K562 (cell line): Measurements from ENCODE around the gene ARMC9. TPM values are rescaled to one million over a fixed set of nuclear protein-coding genes. Genes with fewer than 3 reads are reported as not detected.

Source experiments
- ATAC-seq: fragments of 200-7000 bp; cut with Tn5 transposase; 3 replicates; pipeline ENCODE4 v1.9.1; 2020; ENCODE audit warnings: moderate library complexity
- BruUV-seq: library from RNA; stranded (reverse); fragments of 400-500 nt; replicated peaks from 2 replicates; lab custom pipeline; 2021; lab: Mats Ljungman, UMichigan
- CTCF ChIA-PET: fragments of 300-600 bp; formaldehyde crosslinking; extraction: SDS; loops from one replicate; lab custom pipeline; 2021; ENCODE audit warnings: low intra/inter-chr PET ratio; lab: Yijun Ruan, JAX
- POLR2A ChIA-PET: fragments of 300-600, 350-650 bp; sonication (Branson Sonifier 250); formaldehyde crosslinking; extraction: SDS; loops from one replicate; lab custom pipeline; 2021; ENCODE audit warnings: antibody characterized with exemption, inconsistent platforms; lab: Yijun Ruan, JAX
- DNase-seq, 4 experiments: peaks; one replicate each; pipeline versions ENCODE4 v3.0.0 to v3.0.0-alpha.2; 2011 to 2018; ENCODE audit warnings: low spot score in 3 of 4, mixed read lengths in 3 of 4; ENCODE audit errors: extremely low read depth in 1 of 4
- FAIRE-seq: peaks from 2 replicates; lab custom pipeline; 2011; peaks lifted over from hg19 to GRCh38; lab: Jason Lieb, UNC
- H2AFZ ChIP-seq: 2 replicates; pipeline ENCODE4 v1.6.0; 2011; ENCODE audit warnings: low read depth, low read length, control low read depth, inconsistent platforms
- H3K27ac ChIP-seq: fragments of 200-600 bp; 3 replicates; pipeline ENCODE4 v1.8.0; 2011; ENCODE audit warnings: low read depth, mild to moderate bottlenecking, control low read depth, inconsistent platforms, low read length, moderate library complexity, mixed read lengths; ENCODE audit errors: extremely low read depth
- H3K27me3 ChIP-seq, 2 experiments: fragments of 300-600 bp in 1 of 2; 2 replicates in 1 of 2; 3 replicates in 1 of 2; pipeline versions ENCODE4 v1.6.0 to v1.8.0; 2011; ENCODE audit warnings: inconsistent platforms in 2 of 2, low read length in 2 of 2, mild to moderate bottlenecking in 1 of 2, mixed read lengths in 1 of 2, moderate library complexity in 1 of 2; ENCODE audit not compliant: control insufficient read depth in 2 of 2, insufficient read depth in 2 of 2
- H3K36me3 ChIP-seq: fragments of 300-600 bp; 3 replicates; pipeline ENCODE4 v1.8.0; 2011; ENCODE audit warnings: mild to moderate bottlenecking, low read length, inconsistent platforms; ENCODE audit not compliant: control insufficient read depth, insufficient read depth
- H3K4me1 ChIP-seq, 2 experiments: fragments of 200-600 bp in 1 of 2; replicated peaks in 1 of 2; 2 replicates in 1 of 2; 3 replicates in 1 of 2; pipeline versions ENCODE4 v1.5.1 to v1.8.0; 2011; ENCODE audit warnings: inconsistent platforms in 2 of 2, low read length in 2 of 2, mild to moderate bottlenecking in 1 of 2, mixed read lengths in 1 of 2, moderate library complexity in 1 of 2; ENCODE audit not compliant: control insufficient read depth in 2 of 2, insufficient read depth in 2 of 2
- H3K4me2 ChIP-seq: 2 replicates; pipeline ENCODE4 v1.6.1; 2011; ENCODE audit warnings: low read length, control low read depth, inconsistent platforms, mixed read lengths; ENCODE audit not compliant: insufficient read depth
- H3K4me3 ChIP-seq: fragments of 200-600 bp; sonication (generic), shearing (Covaris generic); 2 replicates; pipeline ENCODE4 v1.5.1; 2016; ENCODE audit warnings: control low read depth, inconsistent platforms
- H3K79me2 ChIP-seq: fragments of 200-600 bp; 3 replicates; pipeline ENCODE4 v1.8.0; 2011; ENCODE audit warnings: low read length, inconsistent platforms; ENCODE audit not compliant: control insufficient read depth, insufficient read depth
- H3K9ac ChIP-seq, 2 experiments: 2 replicates each; pipeline versions ENCODE4 v1.6.0 to v1.6.1; 2011; ENCODE audit warnings: low read depth in 2 of 2, low read length in 2 of 2, control low read depth in 1 of 2, inconsistent platforms in 1 of 2, mild to moderate bottlenecking in 1 of 2, mixed read lengths in 1 of 2; ENCODE audit not compliant: insufficient read depth in 1 of 2
- H3K9me1 ChIP-seq: one replicate; pipeline ENCODE4 v1.6.0; 2011; ENCODE audit warnings: inconsistent platforms, mild to moderate bottlenecking, low read length, moderate library complexity; ENCODE audit not compliant: control insufficient read depth, insufficient read depth
- H3K9me3 ChIP-seq: replicated peaks from 2 replicates; pipeline ENCODE4 v1.5.1; 2011; ENCODE audit warnings: low read depth, low read length, inconsistent platforms; ENCODE audit not compliant: control insufficient read depth, insufficient read depth
- H4K20me1 ChIP-seq: replicated peaks from 2 replicates; pipeline ENCODE4 v1.6.1; 2011; ENCODE audit warnings: low read length, inconsistent platforms, mixed read lengths; ENCODE audit not compliant: control insufficient read depth, insufficient read depth
- IFI16 ChIP-seq: fragments of 250-450 bp; sonication (Bioruptor Pico); IDR thresholded peaks from 2 replicates; pipeline ENCODE4 v2.1.2; 2022; ENCODE audit warnings: mild to moderate bottlenecking, inconsistent platforms
- MCM2 ChIP-seq: fragments of 450-650 bp; IDR thresholded peaks from 2 replicates; pipeline ENCODE4 v1.6.1; 2017; ENCODE audit warnings: low read depth, mild to moderate bottlenecking
- POLR2AphosphoS2 ChIP-seq: IDR thresholded peaks from 2 replicates; pipeline ENCODE4 v1.6.1; 2012; ENCODE audit warnings: low read length, improper control_type of control experiment
- SPI1 ChIP-seq: IDR thresholded peaks from 2 replicates; pipeline ENCODE4 v1.6.1; 2011; ENCODE audit warnings: low read depth, low read length, control low read depth, borderline replicate concordance
- TCF15 ChIP-seq: fragments of 250-450 bp; sonication (Bioruptor Pico); IDR thresholded peaks from 2 replicates; pipeline ENCODE4 v1.8.0; 2022; ENCODE audit warnings: moderate library complexity, mild to moderate bottlenecking, inconsistent platforms
- WGBS: fragments of 100-300 bp; shearing (Covaris generic); methylation state at CpG from one replicate; pipeline ENCODE4 v1.1.6; 2016; ENCODE audit warnings: low coverage, mixed read lengths; ENCODE audit not compliant: insufficient coverage; ENCODE audit errors: missing lambda C conversion rate; 5-methylcytosine and 5-hydroxymethylcytosine counted together
- in situ Hi-C: fragments of 300-500 bp; cut with MboI; formaldehyde crosslinking; loops from 4 replicates; pipeline ENCODE4 v1.15.0; 2018; ENCODE audit warnings: inconsistent platforms, mixed read lengths
- intact Hi-C: fragments of 100-400 bp; cut with micrococcal nuclease; formaldehyde crosslinking; loops from 2 replicates; pipeline ENCODE4 v1.14.2; 2022
- polyA plus RNA-seq, 8 experiments: library from polyadenylated mRNA; depleted of rRNA in 4 of 8; stranded (reverse) in 5 of 8; unstranded in 3 of 8; fragments of >200 nt; fragmentation: Nextera tagmentation in 2 of 8; fragmentation: Illumina TruSeq in 1 of 8; extraction: Ambion mirVana in 2 of 8; extraction: Trizol in 1 of 8; gene quantifications; 2 replicates each; pipeline versions ENCODE4 v1.2.1 to v1.2.3, GENCODE V29; 2011 to 2014; ENCODE audit warnings: inconsistent platforms in 1 of 8, missing spikeins in 1 of 8
- total RNA-seq, 7 experiments: library from RNA; depleted of rRNA in 6 of 7; stranded (reverse); fragments of >200 nt in 6 of 7; fragmentation: Illumina TruSeq in 2 of 7; extraction: Trizol in 2 of 7; gene quantifications; 2 replicates each; pipeline versions ENCODE4 v1.2.1 to v1.2.3, GENCODE V29; 2011 to 2021; ENCODE audit warnings: low replicate concordance in 1 of 7
- TF ChIP-seq, protein P1 (sequence below): fragments of 450-650 bp; IDR thresholded peaks from one replicate; pipeline ENCODE4 v1.6.1; 2018; ENCODE audit warnings: mild to moderate bottlenecking, moderate library complexity; ENCODE audit not compliant: partially characterized antibody
- TF ChIP-seq, protein P2 (sequence below): fragments of 250-450 bp; sonication (Bioruptor Pico); IDR thresholded peaks from 2 replicates; pipeline ENCODE4 v1.4.0; 2020; ENCODE audit warnings: mild to moderate bottlenecking, moderate library complexity

Gene ARMC9
- total and polyA plus RNA-seq, 9 of the 15 experiments (the other 6 are each of a cell fraction or from before 2014, with no cell fraction given), result 0.36 to 2.3 (median 1.1) TPM

DNA sequence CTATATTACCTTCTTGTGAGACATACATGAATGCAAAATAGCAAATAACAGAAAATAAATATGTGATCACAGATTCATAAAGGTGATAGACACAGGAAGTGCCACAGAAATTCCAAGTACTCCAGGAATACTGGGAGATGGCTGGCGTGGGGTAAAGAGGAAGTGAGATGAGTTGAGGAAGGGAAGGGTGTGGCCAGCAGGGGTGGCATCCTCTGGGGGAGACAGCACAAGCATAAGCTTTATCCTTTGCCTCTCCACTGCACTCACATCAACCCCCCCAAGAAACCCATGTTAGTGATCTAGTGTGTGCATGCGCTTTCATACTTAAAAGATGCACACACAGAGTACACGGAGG is 102.3 kb downstream of the ARMC9 start:
- CTCF ChIA-PET, result interaction anchor here (0.5 kb wide), 1 partner anchor 50 kb away, joined by 3 read pairs; no protein-coding TSS in a partner anchor
- Histone ChIP-seq H3K27me3 (peaks cover 0 to 9% of the 10 kb centered on the region in 2 experiments; a peak in 2 of 5 replicates), H3K36me3 (no peaks in the 10 kb centered on the region), H3K9me3 (no peaks in the 10 kb centered on the region), H3K4me1 (peaks cover 0 to 3% of the 10 kb centered on the region in 2 experiments; a peak in 3 of 5 replicates), H3K9me1 (no peaks in the 10 kb centered on the region), H3K27ac (no peak overlapping the region), H3K9ac (no peak overlapping the region), H3K4me2 (no peak overlapping the region), H3K79me2 (no peaks in the 10 kb centered on the region), H4K20me1 (no peaks in the 10 kb centered on the region), H3K4me3 (no peak overlapping the region), H2AFZ (no peak overlapping the region)
- DNase-seq (no peak), FAIRE-seq (no peak), ATAC-seq (no peak)
- in situ Hi-C loops, result no loop called here
- whole genome bisulfite sequencing, result 28% methylated on average over 3 of the region's 3 CpGs
- intact Hi-C loops, result no loop called here
- POLR2A ChIA-PET, result no interaction called here
- BruUV-seq, result no TSS peak
- TF ChIP-seq MCM2 (no peak), SPI1 (peak; percentile 62; the same call in 1 of the 2 replicates), POLR2AphosphoS2 (no peak), IFI16 (CRISPR knock-in tag) (no peak), TCF15 (CRISPR knock-in tag) (no peak)
- TF ChIP-seq, protein P1, sequence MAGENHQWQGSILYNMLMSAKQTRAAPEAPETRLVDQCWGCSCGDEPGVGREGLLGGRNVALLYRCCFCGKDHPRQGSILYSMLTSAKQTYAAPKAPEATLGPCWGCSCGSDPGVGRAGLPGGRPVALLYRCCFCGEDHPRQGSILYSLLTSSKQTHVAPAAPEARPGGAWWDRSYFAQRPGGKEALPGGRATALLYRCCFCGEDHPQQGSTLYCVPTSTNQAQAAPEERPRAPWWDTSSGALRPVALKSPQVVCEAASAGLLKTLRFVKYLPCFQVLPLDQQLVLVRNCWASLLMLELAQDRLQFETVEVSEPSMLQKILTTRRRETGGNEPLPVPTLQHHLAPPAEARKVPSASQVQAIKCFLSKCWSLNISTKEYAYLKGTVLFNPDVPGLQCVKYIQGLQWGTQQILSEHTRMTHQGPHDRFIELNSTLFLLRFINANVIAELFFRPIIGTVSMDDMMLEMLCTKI, result no peak
- TF ChIP-seq, protein P2, sequence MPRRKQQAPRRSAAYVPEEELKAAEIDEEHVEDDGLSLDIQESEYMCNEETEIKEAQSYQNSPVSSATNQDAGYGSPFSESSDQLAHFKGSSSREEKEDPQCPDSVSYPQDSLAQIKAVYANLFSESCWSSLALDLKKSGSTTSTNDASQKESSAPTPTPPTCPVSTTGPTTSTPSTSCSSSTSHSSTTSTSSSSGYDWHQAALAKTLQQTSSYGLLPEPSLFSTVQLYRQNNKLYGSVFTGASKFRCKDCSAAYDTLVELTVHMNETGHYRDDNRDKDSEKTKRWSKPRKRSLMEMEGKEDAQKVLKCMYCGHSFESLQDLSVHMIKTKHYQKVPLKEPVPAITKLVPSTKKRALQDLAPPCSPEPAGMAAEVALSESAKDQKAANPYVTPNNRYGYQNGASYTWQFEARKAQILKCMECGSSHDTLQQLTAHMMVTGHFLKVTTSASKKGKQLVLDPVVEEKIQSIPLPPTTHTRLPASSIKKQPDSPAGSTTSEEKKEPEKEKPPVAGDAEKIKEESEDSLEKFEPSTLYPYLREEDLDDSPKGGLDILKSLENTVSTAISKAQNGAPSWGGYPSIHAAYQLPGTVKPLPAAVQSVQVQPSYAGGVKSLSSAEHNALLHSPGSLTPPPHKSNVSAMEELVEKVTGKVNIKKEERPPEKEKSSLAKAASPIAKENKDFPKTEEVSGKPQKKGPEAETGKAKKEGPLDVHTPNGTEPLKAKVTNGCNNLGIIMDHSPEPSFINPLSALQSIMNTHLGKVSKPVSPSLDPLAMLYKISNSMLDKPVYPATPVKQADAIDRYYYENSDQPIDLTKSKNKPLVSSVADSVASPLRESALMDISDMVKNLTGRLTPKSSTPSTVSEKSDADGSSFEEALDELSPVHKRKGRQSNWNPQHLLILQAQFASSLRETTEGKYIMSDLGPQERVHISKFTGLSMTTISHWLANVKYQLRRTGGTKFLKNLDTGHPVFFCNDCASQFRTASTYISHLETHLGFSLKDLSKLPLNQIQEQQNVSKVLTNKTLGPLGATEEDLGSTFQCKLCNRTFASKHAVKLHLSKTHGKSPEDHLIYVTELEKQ (CRISPR knock-in tag), result no peak
